Stomach (tissue), 9 donors: ENCODE data around the gene PDE4D. TPM values are rescaled to one million over a fixed set of nuclear protein-coding genes. Genes with fewer than 3 reads are reported as not detected.

Source experiments
- DNase-seq, 2 donors: peaks; one replicate each; pipeline versions ENCODE4 v3.0.0 to v3.0.0-alpha.2; 2013 to 2019
- H3K27ac ChIP-seq, 5 donors: fragments of 200-600 bp in 4 of 5; sonication (generic) in 4 of 5; one replicate each; pipeline ENCODE4 v1.5.1; 2013 to 2019; ENCODE audit warnings: mild to moderate bottlenecking in 1 of 5, moderate library complexity in 1 of 5
- H3K27me3 ChIP-seq, 3 donors: fragments of 200-600 bp; sonication (generic); one replicate each; pipeline ENCODE4 v1.5.1; 2017 to 2019; ENCODE audit warnings: mixed run types in 1 of 3
- H3K36me3 ChIP-seq, 4 donors: fragments of 200-600 bp; sonication (generic); 1 replicate in 3 of 4; 2 replicates in 1 of 4; pipeline ENCODE4 v1.5.1; 2016 to 2019
- H3K4me1 ChIP-seq, 4 donors: fragments of 200-600 bp; sonication (generic); one replicate each; pipeline ENCODE4 v1.5.1; 2016 to 2019
- H3K4me3 ChIP-seq, 4 donors: fragments of 200-600 bp; sonication (generic) in 3 of 4; one replicate each; pipeline ENCODE4 v1.5.1; 2016 to 2019; ENCODE audit warnings: mild to moderate bottlenecking in 1 of 4
- H3K9me3 ChIP-seq, 4 donors: fragments of 200-600 bp; sonication (generic); one replicate each; pipeline ENCODE4 v1.5.1; 2016 to 2019
- CTCF ChIP-seq, 7 experiments: fragments of 450-650 bp in 4 of 7; fragments of 200-600 bp in 3 of 7; sonication (generic) in 3 of 7; IDR thresholded peaks; one replicate each; pipeline ENCODE4 v1.5.1; 2016 to 2019; ENCODE audit warnings: antibody characterized with exemption in 7 of 7, control low read depth in 2 of 7, mild to moderate bottlenecking in 1 of 7
- EP300 ChIP-seq: sonication (generic); formaldehyde crosslinking; IDR thresholded peaks from one replicate; pipeline ENCODE4 v1.6.1; 2017; ENCODE audit warnings: antibody characterized with exemption
- POLR2A ChIP-seq, 4 donors: fragments of 450-650 bp; IDR thresholded peaks; one replicate each; pipeline ENCODE4 v1.6.1; 2016; ENCODE audit warnings: antibody characterized with exemption in 4 of 4, control low read depth in 2 of 4, mild to moderate bottlenecking in 1 of 4, moderate library complexity in 1 of 4
- POLR2AphosphoS5 ChIP-seq, 3 donors: sonication (generic); formaldehyde crosslinking; IDR thresholded peaks; one replicate each; pipeline ENCODE4 v1.6.1; 2016; ENCODE audit warnings: antibody characterized with exemption in 3 of 3
- WGBS, 5 donors: extraction: QIAGEN DNeasy Blood & Tissue Kit in 3 of 5; methylation state at CpG; one replicate each; pipeline versions ENCODE4 v1.1.5 to v1.1.7; 2013 to 2018; 5-methylcytosine and 5-hydroxymethylcytosine counted together
- intact Hi-C: fragments of 100-400 bp; cut with DNase I; formaldehyde crosslinking; loops from one replicate; pipeline ENCODE4 v1.15.1; 2023; ENCODE audit warnings: low total_unique reads
- polyA plus RNA-seq, 3 donors: library from polyadenylated mRNA; stranded (reverse); fragments of 200-250 nt; gene quantifications; one replicate each; pipeline ENCODE4 v1.2.3, GENCODE V29; 2013
- total RNA-seq, 5 donors: library from RNA; depleted of rRNA; stranded (reverse); fragments of >200 nt; gene quantifications; one replicate each; pipeline versions ENCODE4 v1.1.0 to v1.2.3, GENCODE V29; 2014 to 2016
- donor health status: healthy with polysubstance abuse.
- donor health status: Bipolar disorder and iron deficiency.
- donor health status: healthy.

The PDE4D gene
- total and polyA plus RNA-seq, 8 donors = 3.1 to 147 (median 97.3) TPM

DNA sequence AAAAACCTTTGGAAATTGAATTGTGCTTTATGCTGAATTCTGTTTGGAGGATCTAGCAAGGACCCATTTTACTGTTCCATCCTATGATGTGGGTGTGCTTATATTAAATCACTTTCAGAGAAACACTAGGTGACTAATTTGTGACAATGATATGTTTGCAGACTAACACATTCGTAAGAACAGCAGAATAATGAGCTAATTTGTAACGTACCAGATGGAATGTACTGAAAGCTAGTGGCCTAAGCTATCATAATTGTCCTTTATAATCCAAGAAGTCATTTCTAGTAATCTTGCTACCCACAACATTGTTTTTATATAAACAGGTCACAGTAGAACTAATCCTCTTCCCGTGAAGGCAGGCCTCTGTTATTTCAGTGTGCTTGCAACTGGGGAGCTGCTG is 292.5 kb downstream of the PDE4D start:
- intact Hi-C loops = no loop called here
- WGBS, 5 donors = 53 to 66% (median 62%) methylated on average over 3 of the region's 3 CpGs

GRCh38 chr5:59600153-59600552 is 293.4 kb downstream of the PDE4D start:
- no peak for DNase-seq
- no peak overlapping the region for H3K27ac ChIP-seq
- H3K4me3 ChIP-seq = no peak overlapping the region
- no peaks in the 10 kb centered on the region for H3K36me3 ChIP-seq
- intact Hi-C loops = no loop called here
- no peaks in the 10 kb centered on the region for H3K27me3 ChIP-seq
- TF ChIP-seq POLR2AphosphoS5 (IDR thresholded peaks at IDR 0.05) (no peak), CTCF (IDR thresholded peaks at IDR 0.05) (no peak), POLR2A (IDR thresholded peaks at IDR 0.05) (no peak), EP300 (no peak)
- H3K9me3 ChIP-seq = no peaks in the 10 kb centered on the region
- H3K4me1 ChIP-seq = peaks cover 0 to 33% (median 13%) of the 10 kb centered on the region in 4 donors
- 93 to 100% (median 96%) methylated on average over 2 of the region's 2 CpGs for WGBS, 5 donors

More for the DNA sequence above, 292.5 kb downstream of the PDE4D start:
- Histone ChIP-seq H3K4me1 (peaks cover 0 to 33% (median 13%) of the 10 kb centered on the region in 4 donors), H3K9me3 (no peaks in the 10 kb centered on the region), H3K27ac (no peak overlapping the region), H3K36me3 (no peaks in the 10 kb centered on the region), H3K4me3 (no peak overlapping the region), H3K27me3 (no peaks in the 10 kb centered on the region)
- DNase-seq = no peak
- no peak for TF ChIP-seq POLR2AphosphoS5 (IDR thresholded peaks at IDR 0.05)
- TF ChIP-seq CTCF (IDR thresholded peaks at IDR 0.05) = no peak
- TF ChIP-seq EP300 = no peak
- no peak for TF ChIP-seq POLR2A (IDR thresholded peaks at IDR 0.05)

GRCh38 chr5:59599729-59600128 is 293.8 kb downstream of the PDE4D start:
- no peak overlapping the region for H3K27ac ChIP-seq
- no peaks in the 10 kb centered on the region for H3K27me3 ChIP-seq
- peaks cover 0 to 33% (median 13%) of the 10 kb centered on the region in 4 donors for H3K4me1 ChIP-seq
- DNase-seq = no peak
- no peaks in the 10 kb centered on the region for H3K9me3 ChIP-seq
- no peaks in the 10 kb centered on the region for H3K36me3 ChIP-seq
- 88 to 97% (median 94%) methylated on average over 2 of the region's 2 CpGs for WGBS, 5 donors
- intact Hi-C loops = no loop called here
- no peak overlapping the region for H3K4me3 ChIP-seq
- no peak for TF ChIP-seq CTCF (IDR thresholded peaks at IDR 0.05)
- no peak for TF ChIP-seq POLR2A (IDR thresholded peaks at IDR 0.05)
- no peak for TF ChIP-seq EP300
- no peak for TF ChIP-seq POLR2AphosphoS5 (IDR thresholded peaks at IDR 0.05)

DNA sequence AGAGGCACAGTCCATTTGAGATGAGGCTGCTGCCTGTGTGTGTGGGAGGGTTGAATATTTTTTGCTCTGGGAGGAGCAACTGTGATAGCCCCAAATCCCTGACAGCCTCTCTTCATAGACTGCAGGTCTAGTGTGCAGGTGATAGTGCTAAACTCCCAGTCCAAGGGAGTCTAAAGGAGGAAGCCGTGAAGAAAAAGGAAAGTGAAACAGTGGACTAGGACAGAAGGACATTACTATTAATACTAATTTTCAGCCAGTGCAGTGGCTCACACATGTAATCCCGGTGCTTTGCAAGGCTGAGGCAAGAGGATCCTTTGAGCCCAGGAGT is 295.0 kb downstream of the PDE4D start:
- H3K36me3 ChIP-seq = no peaks in the 10 kb centered on the region
- peak overlapping the region; percentile 27 to 75 (median 41) for H3K27ac ChIP-seq
- peaks cover 0 to 33% (median 13%) of the 10 kb centered on the region in 4 donors for H3K4me1 ChIP-seq
- H3K4me3 ChIP-seq = peak overlapping the region in 3 of 4 donors; percentile 28 to 38 (median 28)
- TF ChIP-seq POLR2AphosphoS5 (IDR thresholded peaks at IDR 0.05) (peak in 1 of 3 donors; percentile 37), POLR2A (IDR thresholded peaks at IDR 0.05) (no peak)
- no peaks in the 10 kb centered on the region for H3K9me3 ChIP-seq
- DNase-seq = peak in 1 of 2 donors; percentile 45
- intact Hi-C loops = no loop called here
- WGBS, 5 donors = 6 to 27% (median 11%) methylated on average over 2 of the region's 2 CpGs
- H3K27me3 ChIP-seq = no peaks in the 10 kb centered on the region

- H3K4me1 ChIP-seq = peaks cover 0 to 33% (median 13%) of the 10 kb centered on the region in 4 donors
- no peaks in the 10 kb centered on the region for H3K27me3 ChIP-seq
- no peaks in the 10 kb centered on the region for H3K36me3 ChIP-seq
- no peaks in the 10 kb centered on the region for H3K9me3 ChIP-seq
- H3K4me3 ChIP-seq = peak overlapping the region in 3 of 4 donors; percentile 28 to 38 (median 28)
- DNase-seq = no peak
- intact Hi-C loops = no loop called here
- H3K27ac ChIP-seq = peak overlapping the region; percentile 27 to 75 (median 41)
- TF ChIP-seq POLR2A (IDR thresholded peaks at IDR 0.05) (no peak), CTCF (IDR thresholded peaks at IDR 0.05) (no peak), POLR2AphosphoS5 (IDR thresholded peaks at IDR 0.05) (no peak), EP300 (no peak)
- WGBS, 5 donors = 44 to 51% (median 47%) methylated on average over 6 of the region's 6 CpGs
Measured at GRCh38 chr5:59597690-59598546, 295.6 kb downstream of the PDE4D start.
